ENCODE data around the gene KLF4.

The KLF4 gene

GRCh38 chr9:107438211-107439031, 51.1 kb downstream of the KLF4 start:
- DNase-seq (ENCODE audit: low read depth in 2 of 2) = no peak
- no peak for TF ChIP-seq CTCF (IDR thresholded peaks at IDR 0.05; ENCODE audit: low read depth, low read length)
- no peak overlapping the region for H3K4me3 ChIP-seq (replicated peaks in 1 of 2; ENCODE audit: low read depth in 2 of 2, low read length in 2 of 2)

GRCh38 chr9:107437716-107438115, 51.9 kb downstream of the KLF4 start:
- H3K4me3 ChIP-seq (replicated peaks in 1 of 2; ENCODE audit: low read depth in 2 of 2, low read length in 2 of 2) = no peak overlapping the region
- TF ChIP-seq CTCF (IDR thresholded peaks at IDR 0.05; ENCODE audit: low read depth, low read length) = no peak
- no peak for DNase-seq (ENCODE audit: low read depth in 2 of 2)

- TF ChIP-seq CTCF (IDR thresholded peaks at IDR 0.05; ENCODE audit: low read depth, low read length) = no peak
These were observed 54.2 kb downstream of the KLF4 start for GRCh38 chr9:107435415-107435814.

More at GRCh38 chr9:107435415-107435814, 54.2 kb downstream of the KLF4 start:
- DNase-seq (ENCODE audit: low read depth in 2 of 2) = no peak
- no peak overlapping the region for H3K4me3 ChIP-seq (replicated peaks in 1 of 2; ENCODE audit: low read depth in 2 of 2, low read length in 2 of 2)
